BJ (cell line): ENCODE results near the gene TMEM150B. TPM values are rescaled to one million over a fixed set of nuclear protein-coding genes. Genes with fewer than 3 reads are reported as not detected.

Experiments
- CTCF ChIA-PET: fragments of 350-600 bp; formaldehyde crosslinking; extraction: SDS; loops from one replicate; lab custom pipeline; 2021; ENCODE audit warnings: antibody characterized with exemption, inconsistent platforms; lab: Yijun Ruan, JAX
- POLR2A ChIA-PET: fragments of 300-600 bp; sonication (Branson Sonifier 250); formaldehyde crosslinking; extraction: SDS; loops from one replicate; lab custom pipeline; 2021; ENCODE audit warnings: antibody characterized with exemption; lab: Charles Lee
- DNase-seq: peaks from one replicate; pipeline ENCODE4 v3.0.0-alpha.2; 2011; ENCODE audit warnings: low read depth
- H3K27me3 ChIP-seq: 2 replicates; pipeline ENCODE4 v1.6.0; 2011; ENCODE audit warnings: low read length; ENCODE audit not compliant: control insufficient read depth, insufficient read depth
- H3K36me3 ChIP-seq: 2 replicates; pipeline ENCODE4 v1.5.1; 2011; ENCODE audit warnings: low read length; ENCODE audit not compliant: control insufficient read depth, insufficient read depth
- H3K4me3 ChIP-seq: 2 replicates; pipeline ENCODE4 v1.5.1; 2011; ENCODE audit warnings: low read depth, mild to moderate bottlenecking, control low read depth, low read length
- CTCF ChIP-seq: IDR thresholded peaks from 2 replicates; pipeline ENCODE4 v1.5.1; 2011; ENCODE audit warnings: low read depth, mild to moderate bottlenecking, control low read depth, inconsistent platforms, low read length, moderate library complexity; ENCODE audit not compliant: insufficient read depth
- polyA plus RNA-seq: library from polyadenylated mRNA; depleted of rRNA; stranded (reverse); fragments of >200 nt; gene quantifications from 2 replicates; pipeline ENCODE4 v1.2.3, GENCODE V29; 2011

TMEM150B gene
- polyA plus RNA-seq, 1 experiment, result not detected

- ChIA-PET POLR2A (interaction anchor here (1.8 kb wide), 1 partner anchor 31 kb away, joined by 6 read pairs; the partner anchor contains the start of gene KMT5C), CTCF (interaction anchor here (1.0 to 2.5 kb wide), 2 partner anchors 14 to 69 kb away, joined by 4 to 15 read pairs; partner anchors contain the start of gene TMEM238)
- Histone ChIP-seq H3K36me3 (no peaks in the 10 kb centered on the region; the same call in 1 of the 2 replicates), H3K27me3 (no peaks in the 10 kb centered on the region), H3K4me3 (peak within 1 kb of the TSS; percentile 73)
- TF ChIP-seq CTCF, result no peak
- DNase-seq, result no peak
These were observed 45.3 kb upstream of the TMEM150B start, which contains the start of gene IL11 for GRCh38 chr19:55370305-55370988. Gene IL11 (minus strand): TSS chr19:55370463. CDS start chr19:55370310, 153 bp downstream.

DNA sequence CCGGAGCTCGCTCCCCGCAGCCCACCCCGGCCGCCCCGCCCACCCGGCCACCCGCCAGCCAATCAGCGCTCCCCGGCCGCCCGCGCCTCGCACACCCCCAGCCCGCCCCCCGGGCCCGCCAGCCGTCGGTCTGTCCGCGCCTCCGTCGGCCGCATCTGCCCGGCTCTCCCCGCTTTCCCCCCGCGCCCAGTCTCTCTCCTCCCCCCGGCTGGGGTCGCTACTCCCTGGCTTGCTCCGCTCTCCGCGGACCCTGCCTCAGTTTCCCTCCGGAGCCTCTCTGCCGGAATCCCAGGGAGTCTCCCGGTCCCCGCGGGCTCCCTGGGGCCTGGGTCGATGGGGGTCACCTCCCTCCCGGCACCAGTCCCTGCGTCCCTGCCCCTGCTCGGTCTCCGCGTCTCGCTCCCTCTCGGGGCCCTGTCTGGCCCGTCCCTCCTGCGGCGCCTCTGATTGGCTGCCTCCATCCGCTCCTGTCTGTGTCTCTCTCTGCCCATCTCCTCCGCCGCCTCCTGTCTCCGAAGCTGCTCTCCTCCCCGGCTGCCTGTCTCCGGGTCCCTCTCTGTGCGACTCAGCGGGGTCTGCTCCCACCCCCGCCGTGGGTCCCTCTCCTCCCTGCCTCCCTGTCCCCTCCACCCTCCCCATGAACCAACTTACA is 44.6 kb upstream of the TMEM150B start:
- H3K36me3 ChIP-seq, result no peaks in the 10 kb centered on the region; the same call in 1 of the 2 replicates
- TF ChIP-seq CTCF, result no peak
- ChIA-PET CTCF (interaction anchor here (2.5 kb wide), 1 partner anchor 68 kb away, joined by 15 read pairs; no protein-coding TSS in a partner anchor), POLR2A (interaction anchor here (0.6 to 1.8 kb wide), 2 partner anchors 31 to 35 kb away, joined by 4 to 6 read pairs; partner anchors contain the start of gene KMT5C)
- DNase-seq, result no peak
- peak overlapping the region; percentile 73 for H3K4me3 ChIP-seq
- no peaks in the 10 kb centered on the region for H3K27me3 ChIP-seq

- TF ChIP-seq CTCF, result no peak
- Histone ChIP-seq H3K4me3 (peak overlapping the region; percentile 73), H3K27me3 (no peaks in the 10 kb centered on the region), H3K36me3 (no peaks in the 10 kb centered on the region; the same call in 1 of the 2 replicates)
- POLR2A ChIA-PET, result interaction anchor here (0.6 to 1.8 kb wide), 2 partner anchors 30 to 36 kb away, joined by 4 to 6 read pairs; partner anchors contain the start of gene KMT5C
- CTCF ChIA-PET, result interaction anchor here (0.6 to 2.5 kb wide), 4 partner anchors 14 to 237 kb away, joined by 3 to 15 read pairs (median 4); partner anchors contain the start of gene COX6B2
- DNase-seq, result no peak
These were observed 43.8 kb upstream of the TMEM150B start for GRCh38 chr19:55368701-55369563.

DNA sequence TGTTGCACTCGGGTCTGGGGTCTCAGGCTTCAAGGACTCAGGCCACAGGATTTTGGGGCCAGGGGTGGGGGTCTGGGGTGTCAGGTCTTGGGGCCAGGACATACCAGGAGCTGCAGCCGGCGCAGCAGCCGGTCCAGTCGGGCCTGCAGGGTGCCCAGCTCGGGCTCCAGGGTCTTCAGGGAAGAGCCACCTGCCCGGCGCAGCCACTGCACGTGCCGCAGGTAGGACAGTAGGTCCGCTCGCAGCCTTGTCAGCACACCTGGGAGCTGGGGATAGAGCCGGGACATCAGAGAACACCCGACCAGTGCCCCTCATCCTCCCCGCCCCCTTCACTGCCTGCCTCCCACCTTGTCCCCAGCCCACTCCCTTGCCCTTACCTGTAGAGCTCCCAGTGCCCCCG is 43.0 kb upstream of the TMEM150B start:
- no peak for DNase-seq
- ChIA-PET POLR2A (no interaction called here), CTCF (interaction anchor here (1.4 to 2.5 kb wide), 3 partner anchors 13 to 76 kb away, joined by 3 to 15 read pairs (median 5); partner anchors contain the start of gene COX6B2)
- H3K27me3 ChIP-seq, result no peaks in the 10 kb centered on the region
- H3K36me3 ChIP-seq, result no peaks in the 10 kb centered on the region; the same call in 1 of the 2 replicates
- no peak for TF ChIP-seq CTCF
- H3K4me3 ChIP-seq, result peak overlapping the region; percentile 73
